GM12878 (cell line): ENCODE data around the gene SP2. TPM values are rescaled to one million over a fixed set of nuclear protein-coding genes. Genes with fewer than 3 reads are reported as not detected.
A peak's percentile ranks its signal among the peaks of the same experiment; 100 is the strongest.

Experiments
- ASH2L ChIP-seq: fragments of 300-600, 200-600 bp; sonication (generic); IDR thresholded peaks from 2 replicates; pipeline ENCODE4 v1.6.1; 2017; ENCODE audit warnings: low read depth, mild to moderate bottlenecking, borderline replicate concordance
- ATF2 ChIP-seq: IDR thresholded peaks from 2 replicates; pipeline ENCODE4 v1.6.1; 2012; ENCODE audit warnings: low read length, inconsistent platforms
- ATF7 ChIP-seq: fragments of 450-650 bp; IDR thresholded peaks from 2 replicates; pipeline ENCODE4 v1.6.1; 2016; ENCODE audit warnings: low read depth, mild to moderate bottlenecking
- BACH1 ChIP-seq: fragments of 450-650 bp; IDR thresholded peaks from 2 replicates; pipeline ENCODE4 v1.6.1; 2017; ENCODE audit warnings: mild to moderate bottlenecking, borderline replicate concordance
- BCL3 ChIP-seq: IDR thresholded peaks from 2 replicates; pipeline ENCODE4 v1.6.1; 2011; ENCODE audit warnings: borderline replicate concordance, low read depth, mild to moderate bottlenecking, moderate library complexity, low read length; ENCODE audit not compliant: insufficient read depth, poor library complexity, severe bottlenecking
- CHD1 ChIP-seq: IDR thresholded peaks from 2 replicates; pipeline ENCODE4 v1.6.1; 2012; ENCODE audit warnings: low read depth, low read length, improper control_type of control experiment
- CHD4 ChIP-seq: fragments of 200-600 bp; sonication (generic); IDR thresholded peaks from 2 replicates; pipeline ENCODE4 v1.6.1; 2016; ENCODE audit warnings: mild to moderate bottlenecking
- CREM ChIP-seq: IDR thresholded peaks from 2 replicates; pipeline ENCODE4 v1.6.1; 2014; ENCODE audit warnings: antibody characterized with exemption, low read depth
- EZH2 ChIP-seq: IDR thresholded peaks from 2 replicates; pipeline ENCODE4 v1.6.1; 2012; ENCODE audit warnings: low read depth, mild to moderate bottlenecking, control low read depth, inconsistent platforms, low read length, borderline replicate concordance; ENCODE audit not compliant: control insufficient read depth
- GABPA ChIP-seq: IDR thresholded peaks from 2 replicates; pipeline ENCODE4 v1.6.1; 2014; ENCODE audit warnings: antibody characterized with exemption, low read depth, mild to moderate bottlenecking, inconsistent platforms
- HDAC2 ChIP-seq: fragments of 200-600 bp; sonication (generic); IDR thresholded peaks from 2 replicates; pipeline ENCODE4 v1.6.1; 2017
- HDAC6 ChIP-seq: fragments of 200-600 bp; sonication (generic); IDR thresholded peaks from one replicate; pipeline ENCODE4 v1.8.0; 2017; ENCODE audit warnings: antibody characterized with exemption; ENCODE audit not compliant: unreplicated experiment
- POLR2A ChIP-seq: IDR thresholded peaks from 2 replicates; pipeline ENCODE4 v1.6.1; 2011; ENCODE audit warnings: low read depth, mild to moderate bottlenecking, low read length
- RAD51 ChIP-seq: fragments of 450-650 bp; IDR thresholded peaks from 2 replicates; pipeline ENCODE4 v1.6.1; 2016; ENCODE audit warnings: moderate library complexity, mild to moderate bottlenecking, inconsistent platforms
- SIN3A ChIP-seq: IDR thresholded peaks from 2 replicates; pipeline ENCODE4 v1.6.1; 2012; ENCODE audit warnings: low read depth, low read length, improper control_type of control experiment
- TCF7 ChIP-seq: IDR thresholded peaks from 2 replicates; pipeline ENCODE4 v1.6.1; 2014; ENCODE audit warnings: antibody characterized with exemption, borderline replicate concordance
- YY1 ChIP-seq: IDR thresholded peaks from 2 replicates; pipeline ENCODE4 v1.6.1; 2011; ENCODE audit warnings: low read depth, mild to moderate bottlenecking, low read length
- polyA plus RNA-seq, 11 experiments: library from polyadenylated mRNA; depleted of rRNA in 4 of 11; unstranded in 6 of 11; stranded (reverse) in 5 of 11; fragments of >200 nt; fragmentation: Nextera tagmentation in 4 of 11; fragmentation: Illumina TruSeq in 1 of 11; extraction: Ambion mirVana in 4 of 11; extraction: Trizol in 1 of 11; gene quantifications; 1 replicate in 1 of 11; 2 replicates in 10 of 11; pipeline versions ENCODE4 v1.2.1 to v1.2.3, GENCODE V29; 2011 to 2016; ENCODE audit warnings: inconsistent platforms in 2 of 11, missing spikeins in 2 of 11, low read depth in 1 of 11
- total RNA-seq, 4 experiments: library from RNA; depleted of rRNA in 3 of 4; stranded (reverse); fragments of >200 nt in 3 of 4; fragmentation: Illumina TruSeq in 1 of 4; extraction: Trizol in 1 of 4; gene quantifications; 2 replicates each; pipeline versions ENCODE4 v1.2.1 to v1.2.3, GENCODE V29; 2013 to 2021
- TF ChIP-seq, protein P1 (sequence below): fragments of 450-650 bp; formaldehyde crosslinking; IDR thresholded peaks from 2 replicates; pipeline ENCODE4 v1.4.0; 2020; ENCODE audit warnings: mild to moderate bottlenecking, moderate library complexity
- TF ChIP-seq, protein P2 (sequence below): fragments of 450-650 bp; IDR thresholded peaks from 2 replicates; pipeline ENCODE4 v1.6.1; 2018; ENCODE audit warnings: borderline replicate concordance, mild to moderate bottlenecking; ENCODE audit not compliant: partially characterized antibody

Gene SP2
- total and polyA plus RNA-seq, 10 of the 15 experiments (the other 5 are each of a cell fraction or from before 2014, with no cell fraction given): 1.2 to 19.1 (median 4.8) TPM

DNA sequence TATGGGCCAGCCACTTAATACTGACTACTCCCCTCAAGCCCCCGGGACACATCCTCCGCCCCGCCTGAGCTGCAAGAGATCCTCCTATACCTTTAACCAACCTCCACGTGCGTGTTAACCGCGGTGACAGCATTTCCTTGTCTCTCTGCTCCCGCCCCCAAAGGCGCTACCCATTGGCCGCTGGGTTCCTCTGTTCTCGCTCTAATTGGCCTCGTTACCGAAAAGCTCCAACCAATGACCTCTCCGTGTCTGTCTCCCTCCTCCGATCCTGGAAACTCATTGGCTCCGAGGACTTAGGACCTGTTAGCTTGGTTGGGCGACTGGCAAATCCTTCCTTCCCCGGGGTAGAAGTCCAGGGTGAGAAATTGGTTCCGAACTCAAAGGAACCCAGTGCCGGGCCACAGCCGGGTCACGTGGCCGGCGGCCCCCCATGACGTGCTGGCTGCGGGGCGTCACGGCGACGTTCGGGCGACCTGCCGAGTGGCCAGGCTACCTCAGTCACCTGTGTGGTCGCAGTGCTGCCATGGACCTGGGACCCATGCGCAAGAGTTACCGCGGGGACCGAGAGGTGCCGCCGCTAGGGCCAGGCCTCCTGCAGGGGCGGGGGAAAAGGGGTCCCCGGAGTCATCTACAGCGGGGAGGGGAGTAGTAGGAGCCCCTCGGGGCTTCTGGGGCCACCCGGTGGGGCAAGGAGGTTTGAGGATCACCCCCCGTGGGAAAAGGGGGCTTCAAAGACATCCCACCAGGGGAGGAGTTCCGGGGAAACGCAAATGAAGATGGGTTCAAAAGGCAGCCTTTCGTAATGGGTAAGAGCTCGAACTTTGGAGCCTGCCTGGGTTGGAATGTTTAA, 45.4 kb downstream of the SP2 start, which contains the start of gene PNPO (continued):
- TF ChIP-seq HDAC6 (peak; percentile 23), YY1 (no peak), POLR2A (peak; percentile 79), EZH2 (no peak), GABPA (peak; percentile 59; the same call in 1 of the 2 replicates), TCF7 (no peak), ATF2 (no peak; the same call in 1 of the 2 replicates), ATF7 (peak; percentile 97), BCL3 (no peak), CREM (peak; percentile 66; the same call in 1 of the 2 replicates), CHD4 (no peak), CHD1 (no peak), ASH2L (no peak), SIN3A (peak; percentile 81), HDAC2 (no peak), BACH1 (0 out of 2 replicates have a peak, but pooled peaks have one; percentile 17), RAD51 (peak; percentile 84)
- TF ChIP-seq, protein P1, sequence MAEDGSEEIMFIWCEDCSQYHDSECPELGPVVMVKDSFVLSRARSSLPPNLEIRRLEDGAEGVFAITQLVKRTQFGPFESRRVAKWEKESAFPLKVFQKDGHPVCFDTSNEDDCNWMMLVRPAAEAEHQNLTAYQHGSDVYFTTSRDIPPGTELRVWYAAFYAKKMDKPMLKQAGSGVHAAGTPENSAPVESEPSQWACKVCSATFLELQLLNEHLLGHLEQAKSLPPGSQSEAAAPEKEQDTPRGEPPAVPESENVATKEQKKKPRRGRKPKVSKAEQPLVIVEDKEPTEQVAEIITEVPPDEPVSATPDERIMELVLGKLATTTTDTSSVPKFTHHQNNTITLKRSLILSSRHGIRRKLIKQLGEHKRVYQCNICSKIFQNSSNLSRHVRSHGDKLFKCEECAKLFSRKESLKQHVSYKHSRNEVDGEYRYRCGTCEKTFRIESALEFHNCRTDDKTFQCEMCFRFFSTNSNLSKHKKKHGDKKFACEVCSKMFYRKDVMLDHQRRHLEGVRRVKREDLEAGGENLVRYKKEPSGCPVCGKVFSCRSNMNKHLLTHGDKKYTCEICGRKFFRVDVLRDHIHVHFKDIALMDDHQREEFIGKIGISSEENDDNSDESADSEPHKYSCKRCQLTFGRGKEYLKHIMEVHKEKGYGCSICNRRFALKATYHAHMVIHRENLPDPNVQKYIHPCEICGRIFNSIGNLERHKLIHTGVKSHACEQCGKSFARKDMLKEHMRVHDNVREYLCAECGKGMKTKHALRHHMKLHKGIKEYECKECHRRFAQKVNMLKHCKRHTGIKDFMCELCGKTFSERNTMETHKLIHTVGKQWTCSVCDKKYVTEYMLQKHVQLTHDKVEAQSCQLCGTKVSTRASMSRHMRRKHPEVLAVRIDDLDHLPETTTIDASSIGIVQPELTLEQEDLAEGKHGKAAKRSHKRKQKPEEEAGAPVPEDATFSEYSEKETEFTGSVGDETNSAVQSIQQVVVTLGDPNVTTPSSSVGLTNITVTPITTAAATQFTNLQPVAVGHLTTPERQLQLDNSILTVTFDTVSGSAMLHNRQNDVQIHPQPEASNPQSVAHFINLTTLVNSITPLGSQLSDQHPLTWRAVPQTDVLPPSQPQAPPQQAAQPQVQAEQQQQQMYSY (CRISPR knock-in tag): no peak
- TF ChIP-seq, protein P2, sequence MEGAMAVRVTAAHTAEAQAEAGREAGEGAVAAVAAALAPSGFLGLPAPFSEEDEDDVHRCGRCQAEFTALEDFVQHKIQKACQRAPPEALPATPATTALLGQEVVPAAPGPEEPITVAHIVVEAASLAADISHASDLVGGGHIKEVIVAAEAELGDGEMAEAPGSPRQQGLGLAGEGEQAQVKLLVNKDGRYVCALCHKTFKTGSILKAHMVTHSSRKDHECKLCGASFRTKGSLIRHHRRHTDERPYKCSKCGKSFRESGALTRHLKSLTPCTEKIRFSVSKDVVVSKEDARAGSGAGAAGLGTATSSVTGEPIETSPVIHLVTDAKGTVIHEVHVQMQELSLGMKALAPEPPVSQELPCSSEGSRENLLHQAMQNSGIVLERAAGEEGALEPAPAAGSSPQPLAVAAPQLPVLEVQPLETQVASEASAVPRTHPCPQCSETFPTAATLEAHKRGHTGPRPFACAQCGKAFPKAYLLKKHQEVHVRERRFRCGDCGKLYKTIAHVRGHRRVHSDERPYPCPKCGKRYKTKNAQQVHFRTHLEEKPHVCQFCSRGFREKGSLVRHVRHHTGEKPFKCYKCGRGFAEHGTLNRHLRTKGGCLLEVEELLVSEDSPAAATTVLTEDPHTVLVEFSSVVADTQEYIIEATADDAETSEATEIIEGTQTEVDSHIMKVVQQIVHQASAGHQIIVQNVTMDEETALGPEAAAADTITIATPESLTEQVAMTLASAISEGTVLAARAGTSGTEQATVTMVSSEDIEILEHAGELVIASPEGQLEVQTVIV: peak; percentile 83
